Endothelial cell (in vitro differentiated cells): ENCODE results near the gene PELI3. TPM values are rescaled to one million over a fixed set of nuclear protein-coding genes. Genes with fewer than 3 reads are reported as not detected.

Experiments
- DNase-seq: peaks from one replicate; pipeline ENCODE4 v3.0.0; 2021; ENCODE audit warnings: low spot score
- H3K27ac Mint-ChIP-seq: one replicate; pipeline ENCODE4 v1.8.0; 2021; ENCODE audit warnings: mixed read lengths, inconsistent platforms; ENCODE audit not compliant: unreplicated experiment
- H3K27me3 Mint-ChIP-seq: one replicate; pipeline ENCODE4 v1.8.0; 2021; ENCODE audit warnings: mild to moderate bottlenecking, moderate library complexity, mixed read lengths, inconsistent platforms; ENCODE audit not compliant: unreplicated experiment
- H3K36me3 Mint-ChIP-seq: one replicate; pipeline ENCODE4 v1.8.0; 2021; ENCODE audit warnings: mild to moderate bottlenecking, low read depth, mixed read lengths, inconsistent platforms; ENCODE audit not compliant: unreplicated experiment
- H3K4me1 Mint-ChIP-seq: one replicate; pipeline ENCODE4 v1.8.0; 2021; ENCODE audit warnings: mild to moderate bottlenecking, mixed read lengths, inconsistent platforms; ENCODE audit not compliant: unreplicated experiment
- H3K4me3 Mint-ChIP-seq: one replicate; pipeline ENCODE4 v1.8.0; 2021; ENCODE audit warnings: mild to moderate bottlenecking, mixed read lengths, inconsistent platforms; ENCODE audit not compliant: unreplicated experiment
- H3K9me3 Mint-ChIP-seq: one replicate; pipeline ENCODE4 v1.8.0; 2021; ENCODE audit warnings: mixed read lengths, inconsistent platforms; ENCODE audit not compliant: unreplicated experiment
- total RNA-seq: library from RNA; stranded (reverse); fragmentation: NEBNext Ultra II Directional; extraction: Animal tissue kit (Norgen Biotek cat#: 25700); gene quantifications from one replicate; pipeline ENCODE4 v1.2.1, GENCODE V29; 2021; ENCODE audit not compliant: unreplicated experiment
- TF ChIP-seq, protein P1 (sequence below): fragments of 200-600 bp; sonication (generic); IDR thresholded peaks from one replicate; pipeline ENCODE4 v1.5.0; 2021; ENCODE audit warnings: antibody characterized with exemption; ENCODE audit not compliant: unreplicated experiment

Gene PELI3
- total RNA-seq, 1 donor from 2014 or later = 2.0 TPM

GRCh38 chr11:66464916-66465315 lies 1.8 kb upstream of the PELI3 start:
- DNase-seq = no peak
- Mint-ChIP-seq H3K27me3 (peaks cover 13% of the 10 kb centered on the region), H3K4me1 (peaks cover 5% of the 10 kb centered on the region), H3K4me3 (no peak overlapping the region), H3K9me3 (no peaks in the 10 kb centered on the region), H3K27ac (no peak overlapping the region), H3K36me3 (no peaks in the 10 kb centered on the region)
- TF ChIP-seq, protein P1, sequence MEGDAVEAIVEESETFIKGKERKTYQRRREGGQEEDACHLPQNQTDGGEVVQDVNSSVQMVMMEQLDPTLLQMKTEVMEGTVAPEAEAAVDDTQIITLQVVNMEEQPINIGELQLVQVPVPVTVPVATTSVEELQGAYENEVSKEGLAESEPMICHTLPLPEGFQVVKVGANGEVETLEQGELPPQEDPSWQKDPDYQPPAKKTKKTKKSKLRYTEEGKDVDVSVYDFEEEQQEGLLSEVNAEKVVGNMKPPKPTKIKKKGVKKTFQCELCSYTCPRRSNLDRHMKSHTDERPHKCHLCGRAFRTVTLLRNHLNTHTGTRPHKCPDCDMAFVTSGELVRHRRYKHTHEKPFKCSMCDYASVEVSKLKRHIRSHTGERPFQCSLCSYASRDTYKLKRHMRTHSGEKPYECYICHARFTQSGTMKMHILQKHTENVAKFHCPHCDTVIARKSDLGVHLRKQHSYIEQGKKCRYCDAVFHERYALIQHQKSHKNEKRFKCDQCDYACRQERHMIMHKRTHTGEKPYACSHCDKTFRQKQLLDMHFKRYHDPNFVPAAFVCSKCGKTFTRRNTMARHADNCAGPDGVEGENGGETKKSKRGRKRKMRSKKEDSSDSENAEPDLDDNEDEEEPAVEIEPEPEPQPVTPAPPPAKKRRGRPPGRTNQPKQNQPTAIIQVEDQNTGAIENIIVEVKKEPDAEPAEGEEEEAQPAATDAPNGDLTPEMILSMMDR = no peak

DNA sequence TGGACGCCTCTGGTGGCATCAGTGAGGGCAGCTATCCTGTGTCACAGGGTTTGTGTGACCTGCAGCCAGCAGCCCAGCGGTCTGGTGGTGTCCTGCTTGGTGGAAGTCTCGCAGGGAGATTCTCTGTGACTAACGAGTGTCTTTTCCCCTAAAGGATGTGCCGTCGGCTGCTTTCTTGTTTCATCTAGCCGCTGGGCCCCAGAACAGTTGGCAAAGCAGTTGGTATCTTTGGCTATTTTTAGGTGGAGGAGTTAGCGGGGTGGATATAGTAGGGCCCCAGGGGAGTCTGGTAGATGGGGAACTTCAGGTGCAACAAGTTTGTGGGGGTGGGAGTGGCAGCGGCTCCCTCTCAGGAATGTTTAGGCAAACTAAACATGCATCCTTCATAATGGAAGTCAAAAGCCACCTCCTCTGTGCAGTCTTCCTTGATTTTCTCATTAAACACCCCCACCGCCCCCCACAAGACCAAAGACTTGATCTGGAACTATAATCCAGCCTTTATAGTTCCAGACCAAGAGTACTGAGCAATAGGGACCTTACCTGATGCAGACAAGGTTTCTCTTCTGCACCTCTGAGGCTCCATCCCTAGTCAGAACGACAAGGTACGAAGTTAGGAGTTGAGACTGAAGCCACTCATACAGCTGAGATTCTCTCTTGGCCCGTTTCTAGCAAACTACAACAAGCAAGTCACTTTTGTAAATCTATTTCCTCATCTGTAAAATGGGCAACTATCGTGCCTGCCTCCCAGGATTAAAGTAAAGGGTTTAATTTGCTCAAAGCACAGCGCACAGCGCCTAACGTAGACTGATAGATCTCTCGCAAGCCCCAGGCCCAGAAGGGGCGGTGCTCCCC lies 1.1 kb upstream of the PELI3 start:
- Mint-ChIP-seq H3K4me1 (peaks cover 9% of the 10 kb centered on the region), H3K27me3 (peaks cover 16% of the 10 kb centered on the region), H3K9me3 (no peaks in the 10 kb centered on the region), H3K4me3 (peak overlapping the region; percentile 91), H3K36me3 (no peaks in the 10 kb centered on the region), H3K27ac (peak overlapping the region; percentile 74)
- DNase-seq = no peak
- TF ChIP-seq, protein P1 = no peak

- no peaks in the 10 kb centered on the region for H3K36me3 Mint-ChIP-seq
- peaks cover 16% of the 10 kb centered on the region for H3K27me3 Mint-ChIP-seq
- H3K9me3 Mint-ChIP-seq = no peaks in the 10 kb centered on the region
- no peak overlapping the region for H3K27ac Mint-ChIP-seq
- TF ChIP-seq, protein P1 = peak; percentile 41
- peak; percentile 55 for DNase-seq
- H3K4me1 Mint-ChIP-seq = peaks cover 9% of the 10 kb centered on the region
- H3K4me3 Mint-ChIP-seq = peak overlapping the region; percentile 93
Observed at GRCh38 chr11:66467034-66467659, 442 bp downstream of the PELI3 start.

DNA sequence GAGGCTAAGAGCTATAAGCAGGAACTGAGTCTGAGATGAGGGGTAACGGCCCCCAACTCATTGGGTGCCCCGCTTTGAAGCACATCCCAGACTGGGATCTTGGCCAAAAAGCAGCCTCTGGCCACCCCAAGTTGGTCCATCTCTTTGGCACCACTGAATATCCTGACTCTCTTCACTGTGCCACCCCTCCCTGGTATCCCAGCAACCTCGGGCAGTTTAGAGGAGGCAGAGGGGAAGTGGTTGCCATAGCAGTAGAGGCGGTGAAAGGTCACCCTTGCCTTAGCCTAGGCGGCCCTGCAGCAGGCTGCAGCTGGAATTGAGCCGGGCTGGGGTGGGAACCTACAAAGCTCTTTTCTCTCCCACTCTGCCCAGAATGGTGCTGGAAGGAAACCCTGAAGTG lies 1.1 kb downstream of the PELI3 start:
- TF ChIP-seq, protein P1 = no peak
- Mint-ChIP-seq H3K4me3 (peak overlapping the region; percentile 93), H3K27ac (no peak overlapping the region), H3K9me3 (no peaks in the 10 kb centered on the region), H3K27me3 (peaks cover 14% of the 10 kb centered on the region), H3K36me3 (no peaks in the 10 kb centered on the region), H3K4me1 (peaks cover 9% of the 10 kb centered on the region)
- DNase-seq = no peak

DNA sequence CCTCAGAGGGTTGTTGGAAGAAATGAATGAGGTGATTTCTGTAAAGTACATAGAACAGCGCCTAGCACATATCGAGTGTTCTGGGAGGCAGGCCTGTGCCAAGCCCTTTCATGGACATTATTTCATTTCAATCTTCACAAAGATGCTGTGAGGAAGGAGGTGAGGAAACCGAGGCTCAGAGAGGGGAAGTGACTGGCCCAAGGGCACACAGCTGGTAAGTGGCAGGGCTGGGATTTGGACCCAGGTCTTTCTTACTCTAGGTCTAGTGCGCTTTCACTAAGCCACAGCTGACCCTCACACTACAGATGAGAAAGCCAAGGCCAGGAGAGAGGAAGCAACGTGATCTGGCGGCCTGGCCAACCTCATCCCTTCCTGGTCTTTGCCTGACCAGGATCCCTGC lies 2.0 kb downstream of the PELI3 start:
- Mint-ChIP-seq H3K9me3 (no peaks in the 10 kb centered on the region), H3K36me3 (no peaks in the 10 kb centered on the region), H3K4me3 (peak overlapping the region; percentile 52), H3K27me3 (peaks cover 14% of the 10 kb centered on the region), H3K4me1 (peaks cover 9% of the 10 kb centered on the region), H3K27ac (no peak overlapping the region)
- TF ChIP-seq, protein P1 = no peak
- DNase-seq = no peak
